GM23248 (cell line): Measurements from ENCODE around the gene ZBTB2. TPM values are rescaled to one million over a fixed set of nuclear protein-coding genes. Genes with fewer than 3 reads are reported as not detected.

ENCODE experiments used
- DNase-seq: peaks from one replicate; pipeline ENCODE4 v3.0.0-alpha.2; 2015
- H2AFZ ChIP-seq: fragments of 200-600 bp; sonication (generic); 2 replicates; pipeline ENCODE4 v1.6.1; 2016; ENCODE audit warnings: antibody characterized with exemption
- H3F3A ChIP-seq: fragments of 200-600 bp; sonication (generic); 2 replicates; pipeline ENCODE4 v1.6.1; 2016; ENCODE audit warnings: mild to moderate bottlenecking, antibody characterized with exemption, mixed run types; ENCODE audit not compliant: insufficient read depth
- H3K27ac ChIP-seq: fragments of 200-600 bp; sonication (generic); 2 replicates; pipeline ENCODE4 v1.5.1; 2016; ENCODE audit warnings: mild to moderate bottlenecking
- H3K27me3 ChIP-seq: fragments of 200-600 bp; sonication (generic); replicated peaks from 2 replicates; pipeline ENCODE4 v1.6.1; 2016; ENCODE audit warnings: mild to moderate bottlenecking; ENCODE audit not compliant: insufficient read depth
- H3K36me3 ChIP-seq: fragments of 200-600 bp; sonication (generic); 2 replicates; pipeline ENCODE4 v1.6.1; 2016; ENCODE audit warnings: low read depth, mild to moderate bottlenecking
- H3K4me1 ChIP-seq: fragments of 200-600 bp; sonication (generic); 2 replicates; pipeline ENCODE4 v1.6.1; 2016; ENCODE audit warnings: mild to moderate bottlenecking; ENCODE audit not compliant: insufficient read depth
- H3K4me2 ChIP-seq: fragments of 200-600 bp; sonication (generic); one replicate; pipeline ENCODE4 v1.6.1; 2016; ENCODE audit warnings: mild to moderate bottlenecking; ENCODE audit not compliant: unreplicated experiment
- H3K4me3 ChIP-seq: fragments of 200-600 bp; sonication (generic); 2 replicates; pipeline ENCODE4 v1.5.1; 2016; ENCODE audit warnings: mild to moderate bottlenecking
- H3K79me2 ChIP-seq: fragments of 200-600 bp; sonication (generic); 2 replicates; pipeline ENCODE4 v1.6.1; 2016; ENCODE audit warnings: mild to moderate bottlenecking; ENCODE audit not compliant: insufficient read depth
- H3K9ac ChIP-seq: fragments of 200-600 bp; sonication (generic); 2 replicates; pipeline ENCODE4 v1.6.1; 2016; ENCODE audit warnings: mild to moderate bottlenecking
- H3K9me2 ChIP-seq: fragments of 200-600 bp; sonication (generic); 2 replicates; pipeline ENCODE4 v1.6.1; 2016; ENCODE audit warnings: mixed run types, mild to moderate bottlenecking, moderate library complexity; ENCODE audit not compliant: insufficient read depth
- H3K9me3 ChIP-seq: fragments of 200-600 bp; sonication (generic); one replicate; pipeline ENCODE4 v1.6.1; 2017; ENCODE audit warnings: low read depth
- H4K20me1 ChIP-seq: fragments of 200-600 bp; sonication (generic); 2 replicates; pipeline ENCODE4 v1.6.0; 2016; ENCODE audit not compliant: insufficient read depth
- EZH2 ChIP-seq: fragments of 200-600 bp; sonication (generic); IDR thresholded peaks from 2 replicates; pipeline ENCODE4 v1.6.1; 2018; ENCODE audit warnings: antibody characterized with exemption, mild to moderate bottlenecking; ENCODE audit not compliant: insufficient read depth, poor library complexity, severe bottlenecking
- EZH2phosphoT487 ChIP-seq: fragments of 200-600 bp; sonication (generic); IDR thresholded peaks from 2 replicates; pipeline ENCODE4 v1.6.1; 2018; ENCODE audit warnings: antibody characterized with exemption, moderate library complexity, mild to moderate bottlenecking, low read depth; ENCODE audit not compliant: insufficient read depth
- WGBS, 2 experiments: methylation state at CpG; one replicate each; pipeline ENCODE4 v1.1.6; 2015 to 2017; ENCODE audit warnings: low lambda C conversion rate in 2 of 2, low coverage in 1 of 2; ENCODE audit errors: missing lambda C conversion rate in 2 of 2; 5-methylcytosine and 5-hydroxymethylcytosine counted together
- in situ Hi-C: fragments of 300-500 bp; cut with MboI; formaldehyde crosslinking; loops from 2 replicates; pipeline ENCODE4 v1.15.0; 2020
- polyA plus RNA-seq: library from polyadenylated mRNA; unstranded; fragments of >200 nt; fragmentation: Nextera tagmentation; extraction: Ambion mirVana; gene quantifications from 2 replicates; pipeline ENCODE4 v1.2.1, GENCODE V29; 2016
- total RNA-seq: library from RNA; depleted of rRNA; stranded (reverse); fragments of >200 nt; shearing (Covaris generic); gene quantifications from 2 replicates; pipeline ENCODE4 v1.2.3, GENCODE V29; 2014

The ZBTB2 gene
- total and polyA plus RNA-seq, 2 experiments from 2014 or later = 9.7 to 11.6 TPM

DNA sequence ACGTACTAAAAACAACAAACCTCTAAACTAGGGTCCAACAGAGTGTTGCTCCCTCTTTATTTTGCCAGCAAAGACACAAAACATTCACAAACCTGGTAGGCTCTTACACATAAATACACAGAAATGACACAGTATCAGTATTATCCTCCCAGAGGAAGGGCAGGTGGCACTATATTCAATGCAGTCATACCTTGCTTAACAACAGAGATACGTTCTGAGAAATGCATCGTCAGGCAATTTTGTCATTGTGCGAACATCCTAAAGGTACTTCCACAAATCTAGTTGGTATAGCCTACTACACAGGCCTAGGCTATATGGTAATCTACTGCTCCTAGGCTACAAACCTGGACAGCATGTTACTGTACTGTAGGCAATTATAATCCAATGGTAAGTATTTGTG lies 9.6 kb downstream of the ZBTB2 start:
- in situ Hi-C loops = no loop called here
- H3K9ac ChIP-seq = no peak overlapping the region
- WGBS, 2 experiments = 84 to 88% methylated on average over 4 of the region's 4 CpGs
- no peak overlapping the region for H3K4me3 ChIP-seq
- H3K4me1 ChIP-seq = peaks cover 7% of the 10 kb centered on the region; the same call in 1 of the 2 replicates
- no peaks in the 10 kb centered on the region for H3K9me3 ChIP-seq
- TF ChIP-seq EZH2phosphoT487 (no peak), EZH2 (no peak)
- no peaks in the 10 kb centered on the region for H3K36me3 ChIP-seq
- H3K4me2 ChIP-seq = no peak overlapping the region
- H3K27ac ChIP-seq = no peak overlapping the region
- H4K20me1 ChIP-seq = no peaks in the 10 kb centered on the region
- H3K9me2 ChIP-seq = no peaks in the 10 kb centered on the region
- H3K27me3 ChIP-seq = no peaks in the 10 kb centered on the region
- H3F3A ChIP-seq = peaks cover 5% of the 10 kb centered on the region
- H2AFZ ChIP-seq = no peak overlapping the region
- peaks cover 99% of the 10 kb centered on the region for H3K79me2 ChIP-seq
- DNase-seq = no peak

DNA sequence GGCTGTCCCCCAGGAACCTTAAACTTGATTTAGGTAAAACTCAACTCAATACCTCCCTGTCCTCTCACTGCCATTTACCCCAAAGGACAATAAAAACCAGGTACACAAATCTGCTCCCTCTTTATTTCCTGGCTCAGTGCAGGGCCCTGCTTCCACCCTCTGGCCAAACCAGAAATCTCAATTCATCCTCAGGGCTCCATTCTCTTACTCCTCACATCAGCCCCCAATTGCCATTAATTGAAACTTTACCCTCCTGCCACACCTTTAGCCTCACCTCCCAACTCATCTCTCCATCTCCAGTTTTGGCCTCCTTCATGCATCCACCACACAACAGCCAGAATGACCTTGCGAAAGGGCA lies 10.5 kb downstream of the ZBTB2 start:
- TF ChIP-seq EZH2phosphoT487 (no peak), EZH2 (no peak)
- peaks cover 7% of the 10 kb centered on the region; the same call in 1 of the 2 replicates for H3K4me1 ChIP-seq
- 97 to 100% methylated on average over 1 of the region's 1 CpG for WGBS, 2 experiments
- peaks cover 5% of the 10 kb centered on the region for H3F3A ChIP-seq
- H3K9ac ChIP-seq = peak overlapping the region; percentile 64; the same call in 1 of the 2 replicates
- peak overlapping the region; percentile 80 for H2AFZ ChIP-seq
- H4K20me1 ChIP-seq = no peaks in the 10 kb centered on the region
- H3K79me2 ChIP-seq = peaks cover 99% of the 10 kb centered on the region
- no peak for DNase-seq
- H3K4me2 ChIP-seq = peak overlapping the region; percentile 63
- no peaks in the 10 kb centered on the region for H3K36me3 ChIP-seq
- H3K27ac ChIP-seq = peak overlapping the region; percentile 62
- in situ Hi-C loops = no loop called here
- no peaks in the 10 kb centered on the region for H3K9me2 ChIP-seq
- H3K9me3 ChIP-seq = no peaks in the 10 kb centered on the region
- H3K4me3 ChIP-seq = peak overlapping the region; percentile 57
- H3K27me3 ChIP-seq = no peaks in the 10 kb centered on the region

DNA sequence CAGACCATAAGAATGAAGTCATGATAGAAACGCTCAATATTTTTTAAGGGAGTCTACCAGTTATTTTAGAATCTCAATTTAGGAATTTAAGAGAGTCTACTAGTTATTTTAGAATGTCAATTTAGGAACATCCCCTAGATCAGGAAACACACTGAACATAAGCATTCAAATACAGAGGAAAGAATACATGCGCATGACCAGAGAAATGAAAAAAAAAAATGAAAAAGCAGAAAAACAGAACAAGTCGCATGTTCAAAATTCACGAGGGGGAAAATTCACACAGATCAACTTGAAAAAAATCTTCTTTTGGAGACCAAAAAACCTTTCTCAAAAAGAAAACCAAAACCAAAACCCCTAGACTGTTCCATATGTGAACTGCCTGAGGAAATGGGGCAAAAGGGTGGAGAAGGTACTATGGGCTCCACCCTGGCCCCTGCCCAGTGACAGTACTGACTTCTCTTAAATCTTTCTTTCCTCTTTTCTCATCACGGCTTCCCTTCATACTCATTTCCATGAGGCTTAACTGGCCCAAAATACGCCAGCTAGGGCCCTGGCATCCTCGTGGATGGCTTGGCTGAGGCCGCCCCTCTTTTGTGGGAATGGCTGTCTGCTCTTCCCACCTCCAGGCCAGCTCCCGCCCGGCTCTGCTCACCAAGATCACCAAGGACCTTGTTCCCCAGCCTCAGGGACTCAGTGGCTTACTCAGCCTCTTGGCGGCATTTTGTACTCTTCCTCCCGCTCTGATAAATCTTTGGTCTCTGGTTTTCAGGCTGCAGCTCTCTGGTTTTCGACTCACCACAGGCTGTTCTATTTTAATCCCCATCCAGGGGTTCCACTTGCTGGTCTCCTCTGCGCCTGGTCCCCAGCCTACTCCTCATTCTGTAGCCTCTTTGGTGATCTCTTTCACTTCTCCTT lies 11.2 kb downstream of the ZBTB2 start:
- peak overlapping the region; percentile 63 for H3K4me2 ChIP-seq
- H3K4me3 ChIP-seq = peak overlapping the region; percentile 57
- H3K4me1 ChIP-seq = peaks cover 7% of the 10 kb centered on the region; the same call in 1 of the 2 replicates
- no peaks in the 10 kb centered on the region for H3K9me2 ChIP-seq
- peaks cover 99% of the 10 kb centered on the region for H3K79me2 ChIP-seq
- no peaks in the 10 kb centered on the region for H3K27me3 ChIP-seq
- peak overlapping the region; percentile 62 for H3K27ac ChIP-seq
- peak overlapping the region; percentile 80 for H2AFZ ChIP-seq
- H3K36me3 ChIP-seq = no peaks in the 10 kb centered on the region
- H4K20me1 ChIP-seq = no peaks in the 10 kb centered on the region
- H3F3A ChIP-seq = peaks cover 6% of the 10 kb centered on the region
- no peaks in the 10 kb centered on the region for H3K9me3 ChIP-seq
- WGBS, 2 experiments = 54 to 58% methylated on average over 14 of the region's 14 CpGs
- TF ChIP-seq EZH2phosphoT487 (no peak), EZH2 (no peak)
- peak overlapping the region; percentile 64 for H3K9ac ChIP-seq
- DNase-seq = peak; percentile 57
- in situ Hi-C loops = no loop called here

DNA sequence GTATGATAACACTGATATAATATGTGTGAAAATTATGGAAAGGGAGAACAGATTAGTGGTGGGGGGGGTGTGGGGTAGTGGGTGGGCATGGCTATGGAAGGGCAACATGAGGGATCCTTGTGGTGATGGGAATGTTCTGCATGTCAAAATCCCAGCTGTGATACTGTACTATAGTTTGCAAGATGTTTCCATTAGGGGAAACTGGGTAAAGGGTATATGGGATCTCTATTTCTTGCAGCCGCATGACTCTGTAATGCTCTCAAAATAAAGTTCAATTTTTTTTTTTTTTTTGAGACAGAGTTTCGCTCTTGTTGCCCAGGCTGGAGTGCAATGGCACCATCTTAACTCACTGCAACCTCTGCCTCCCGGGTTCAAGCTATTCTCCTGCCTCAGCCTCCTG lies 14.3 kb downstream of the ZBTB2 start:
- Histone ChIP-seq H3K27me3 (no peaks in the 10 kb centered on the region), H3F3A (peaks cover 13% of the 10 kb centered on the region), H3K79me2 (peaks cover 98% of the 10 kb centered on the region), H3K9me3 (no peaks in the 10 kb centered on the region), H3K9ac (no peak overlapping the region), H4K20me1 (no peaks in the 10 kb centered on the region), H3K27ac (no peak overlapping the region), H2AFZ (no peak overlapping the region), H3K9me2 (no peaks in the 10 kb centered on the region), H3K4me1 (peaks cover 7% of the 10 kb centered on the region), H3K4me3 (no peak overlapping the region), H3K36me3 (no peaks in the 10 kb centered on the region), H3K4me2 (no peak overlapping the region)
- in situ Hi-C loops = no loop called here
- no peak for DNase-seq
- TF ChIP-seq EZH2 (no peak), EZH2phosphoT487 (no peak)
- WGBS, 2 experiments = 74 to 76% methylated on average over 3 of the region's 3 CpGs
